Neural cell (in vitro differentiated cells): Measurements from ENCODE around the gene PTPN18. TPM values are rescaled to one million over a fixed set of nuclear protein-coding genes. Genes with fewer than 3 reads are reported as not detected.

Source experiments
- H2AFZ ChIP-seq: fragments of 200-600, 300-800 bp; sonication (generic), shearing (Covaris generic); 2 replicates; pipeline ENCODE4 v1.6.0; 2014; ENCODE audit warnings: low read depth, mild to moderate bottlenecking, antibody characterized with exemption, low read length, moderate library complexity
- H3F3A ChIP-seq: fragments of 200-600 bp; shearing (Covaris generic); 2 replicates; pipeline ENCODE4 v1.6.1; 2016; ENCODE audit warnings: mild to moderate bottlenecking, moderate library complexity, mixed read lengths, antibody characterized with exemption, low read length; ENCODE audit not compliant: insufficient read depth, poor library complexity, severe bottlenecking
- H3K27ac ChIP-seq: fragments of 200-600, 300-800 bp; sonication (generic), shearing (Covaris generic); 2 replicates; pipeline ENCODE4 v1.5.1; 2014; ENCODE audit warnings: mild to moderate bottlenecking, low read length, moderate library complexity
- H3K27me3 ChIP-seq: fragments of 300-800, 200-600 bp; sonication (generic), shearing (Covaris generic); 2 replicates; pipeline ENCODE4 v1.6.0; 2014; ENCODE audit warnings: mild to moderate bottlenecking, low read depth, low read length, moderate library complexity; ENCODE audit not compliant: insufficient read depth
- H3K36me3 ChIP-seq: fragments of 300-800, 200-600 bp; sonication (generic), shearing (Covaris generic); 2 replicates; pipeline ENCODE4 v1.5.1; 2014; ENCODE audit warnings: mild to moderate bottlenecking, antibody characterized with exemption, low read length, moderate library complexity; ENCODE audit not compliant: insufficient read depth
- H3K4me2 ChIP-seq: fragments of 300-800, 200-600 bp; sonication (generic), shearing (Covaris generic); 2 replicates; pipeline ENCODE4 v1.6.0; 2014; ENCODE audit warnings: mild to moderate bottlenecking, low read length
- H3K4me3 ChIP-seq: fragments of 300-800, 200-600 bp; sonication (generic), shearing (Covaris generic); 2 replicates; pipeline ENCODE4 v1.5.1; 2014; ENCODE audit warnings: mild to moderate bottlenecking, low read length, moderate library complexity
- H3K79me2 ChIP-seq: fragments of 200-600 bp; shearing (Covaris generic); replicated peaks from 2 replicates; pipeline ENCODE4 v1.6.0; 2014; ENCODE audit warnings: mild to moderate bottlenecking, low read length, moderate library complexity; ENCODE audit not compliant: insufficient read depth
- H3K9ac ChIP-seq: fragments of 300-800, 200-600 bp; sonication (generic), shearing (Covaris generic); 2 replicates; pipeline ENCODE4 v1.6.1; 2016; ENCODE audit warnings: mild to moderate bottlenecking, low read length, mixed read lengths
- H3K9me2 ChIP-seq: fragments of 200-600 bp; shearing (Covaris generic); 2 replicates; pipeline ENCODE4 v1.6.1; 2016; ENCODE audit warnings: mild to moderate bottlenecking, low read length, mixed read lengths; ENCODE audit not compliant: insufficient read depth
- H3K9me3 ChIP-seq: fragments of 200-600, 300-800 bp; sonication (generic), shearing (Covaris generic); 2 replicates; pipeline ENCODE4 v1.6.1; 2016; ENCODE audit warnings: mild to moderate bottlenecking, mixed run types, low read length, moderate library complexity, mixed read lengths
- H4K20me1 ChIP-seq: fragments of 200-600 bp; shearing (Covaris generic); 2 replicates; pipeline ENCODE4 v1.6.1; 2016; ENCODE audit warnings: mild to moderate bottlenecking, mixed run types; ENCODE audit not compliant: insufficient read depth
- EP300 ChIP-seq: fragments of 450-650 bp; conservative IDR thresholded peaks from 2 replicates; pipeline ENCODE4 v1.6.1; 2014; ENCODE audit warnings: antibody characterized with exemption, mild to moderate bottlenecking, moderate library complexity; ENCODE audit not compliant: poor library complexity, severe bottlenecking
- EZH2 ChIP-seq: fragments of 200-600, 300-800 bp; shearing (Covaris generic), sonication (generic); IDR thresholded peaks from 2 replicates; pipeline ENCODE4 v1.6.1; 2014; ENCODE audit warnings: antibody characterized with exemption, low read length, borderline replicate concordance, mild to moderate bottlenecking; ENCODE audit not compliant: insufficient read depth, poor library complexity, severe bottlenecking
- MXI1 ChIP-seq: fragments of 450-650 bp; conservative IDR thresholded peaks from 2 replicates; pipeline ENCODE4 v1.6.1; 2014; ENCODE audit warnings: antibody characterized with exemption, mild to moderate bottlenecking; ENCODE audit not compliant: poor library complexity, severe bottlenecking
- POLR2AphosphoS5 ChIP-seq: IDR thresholded peaks from 2 replicates; pipeline ENCODE4 v1.6.1; 2012
- RAD21 ChIP-seq: fragments of 450-650 bp; conservative IDR thresholded peaks from 2 replicates; pipeline ENCODE4 v1.6.1; 2014; ENCODE audit warnings: antibody characterized with exemption, mild to moderate bottlenecking, moderate library complexity
- SMC3 ChIP-seq: fragments of 450-650 bp; conservative IDR thresholded peaks from 2 replicates; pipeline ENCODE4 v1.6.1; 2014; ENCODE audit warnings: antibody characterized with exemption, mild to moderate bottlenecking, moderate library complexity; ENCODE audit not compliant: poor library complexity
- TAF1 ChIP-seq: IDR thresholded peaks from 2 replicates; pipeline ENCODE4 v1.6.1; 2012; ENCODE audit warnings: low read depth
- polyA plus RNA-seq: library from polyadenylated mRNA; depleted of rRNA; stranded (reverse); fragments of >200 nt; gene quantifications from 2 replicates; pipeline ENCODE4 v1.2.3, GENCODE V29; 2014
- TF ChIP-seq, protein P1 (sequence below): IDR thresholded peaks from 2 replicates; pipeline ENCODE4 v1.6.1; 2012; ENCODE audit warnings: borderline replicate concordance
- TF ChIP-seq, protein P2 (sequence below): fragments of 450-650 bp; IDR thresholded peaks from 2 replicates; pipeline ENCODE4 v1.5.1; 2014; ENCODE audit warnings: antibody characterized with exemption, mild to moderate bottlenecking, moderate library complexity; ENCODE audit not compliant: poor library complexity, severe bottlenecking

PTPN18 gene
- polyA plus RNA-seq, 1 donor from 2014 or later = 13.3 TPM

DNA sequence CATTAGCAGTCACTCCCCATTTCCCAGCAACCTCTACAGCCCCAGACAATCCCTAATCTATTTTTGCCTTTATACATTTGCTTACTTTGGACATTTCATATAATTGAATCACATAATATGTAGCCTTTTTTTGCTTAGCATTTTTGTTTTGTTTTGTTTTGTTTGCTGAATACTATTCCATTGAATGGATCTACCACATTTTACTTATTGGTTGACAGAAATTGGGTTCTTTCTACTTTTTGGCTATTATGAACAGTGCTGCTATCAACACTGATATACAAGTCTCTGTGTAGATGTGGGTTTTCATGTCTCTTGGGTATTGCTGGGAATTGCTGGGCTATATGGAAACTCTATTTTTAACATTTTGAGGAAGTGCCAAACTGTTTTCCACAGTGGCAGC, 7.6 kb downstream of the PTPN18 start:
- Histone ChIP-seq H3K9me2 (no peaks in the 10 kb centered on the region), H3K36me3 (no peaks in the 10 kb centered on the region), H4K20me1 (no peaks in the 10 kb centered on the region), H3F3A (no peaks in the 10 kb centered on the region), H3K4me3 (no peak overlapping the region), H2AFZ (no peak overlapping the region), H3K9ac (no peak overlapping the region), H3K27ac (no peak overlapping the region), H3K4me2 (no peak overlapping the region), H3K9me3 (no peaks in the 10 kb centered on the region), H3K27me3 (no peaks in the 10 kb centered on the region), H3K79me2 (no peaks in the 10 kb centered on the region)
- no peak for TF ChIP-seq SMC3
- TF ChIP-seq, protein P1, sequence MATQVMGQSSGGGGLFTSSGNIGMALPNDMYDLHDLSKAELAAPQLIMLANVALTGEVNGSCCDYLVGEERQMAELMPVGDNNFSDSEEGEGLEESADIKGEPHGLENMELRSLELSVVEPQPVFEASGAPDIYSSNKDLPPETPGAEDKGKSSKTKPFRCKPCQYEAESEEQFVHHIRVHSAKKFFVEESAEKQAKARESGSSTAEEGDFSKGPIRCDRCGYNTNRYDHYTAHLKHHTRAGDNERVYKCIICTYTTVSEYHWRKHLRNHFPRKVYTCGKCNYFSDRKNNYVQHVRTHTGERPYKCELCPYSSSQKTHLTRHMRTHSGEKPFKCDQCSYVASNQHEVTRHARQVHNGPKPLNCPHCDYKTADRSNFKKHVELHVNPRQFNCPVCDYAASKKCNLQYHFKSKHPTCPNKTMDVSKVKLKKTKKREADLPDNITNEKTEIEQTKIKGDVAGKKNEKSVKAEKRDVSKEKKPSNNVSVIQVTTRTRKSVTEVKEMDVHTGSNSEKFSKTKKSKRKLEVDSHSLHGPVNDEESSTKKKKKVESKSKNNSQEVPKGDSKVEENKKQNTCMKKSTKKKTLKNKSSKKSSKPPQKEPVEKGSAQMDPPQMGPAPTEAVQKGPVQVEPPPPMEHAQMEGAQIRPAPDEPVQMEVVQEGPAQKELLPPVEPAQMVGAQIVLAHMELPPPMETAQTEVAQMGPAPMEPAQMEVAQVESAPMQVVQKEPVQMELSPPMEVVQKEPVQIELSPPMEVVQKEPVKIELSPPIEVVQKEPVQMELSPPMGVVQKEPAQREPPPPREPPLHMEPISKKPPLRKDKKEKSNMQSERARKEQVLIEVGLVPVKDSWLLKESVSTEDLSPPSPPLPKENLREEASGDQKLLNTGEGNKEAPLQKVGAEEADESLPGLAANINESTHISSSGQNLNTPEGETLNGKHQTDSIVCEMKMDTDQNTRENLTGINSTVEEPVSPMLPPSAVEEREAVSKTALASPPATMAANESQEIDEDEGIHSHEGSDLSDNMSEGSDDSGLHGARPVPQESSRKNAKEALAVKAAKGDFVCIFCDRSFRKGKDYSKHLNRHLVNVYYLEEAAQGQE = no peak
- TF ChIP-seq, protein P2, sequence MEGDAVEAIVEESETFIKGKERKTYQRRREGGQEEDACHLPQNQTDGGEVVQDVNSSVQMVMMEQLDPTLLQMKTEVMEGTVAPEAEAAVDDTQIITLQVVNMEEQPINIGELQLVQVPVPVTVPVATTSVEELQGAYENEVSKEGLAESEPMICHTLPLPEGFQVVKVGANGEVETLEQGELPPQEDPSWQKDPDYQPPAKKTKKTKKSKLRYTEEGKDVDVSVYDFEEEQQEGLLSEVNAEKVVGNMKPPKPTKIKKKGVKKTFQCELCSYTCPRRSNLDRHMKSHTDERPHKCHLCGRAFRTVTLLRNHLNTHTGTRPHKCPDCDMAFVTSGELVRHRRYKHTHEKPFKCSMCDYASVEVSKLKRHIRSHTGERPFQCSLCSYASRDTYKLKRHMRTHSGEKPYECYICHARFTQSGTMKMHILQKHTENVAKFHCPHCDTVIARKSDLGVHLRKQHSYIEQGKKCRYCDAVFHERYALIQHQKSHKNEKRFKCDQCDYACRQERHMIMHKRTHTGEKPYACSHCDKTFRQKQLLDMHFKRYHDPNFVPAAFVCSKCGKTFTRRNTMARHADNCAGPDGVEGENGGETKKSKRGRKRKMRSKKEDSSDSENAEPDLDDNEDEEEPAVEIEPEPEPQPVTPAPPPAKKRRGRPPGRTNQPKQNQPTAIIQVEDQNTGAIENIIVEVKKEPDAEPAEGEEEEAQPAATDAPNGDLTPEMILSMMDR = no peak
- no peak for TF ChIP-seq MXI1
- no peak for TF ChIP-seq POLR2AphosphoS5
- no peak for TF ChIP-seq RAD21
- no peak for TF ChIP-seq EP300
- no peak for TF ChIP-seq EZH2
- TF ChIP-seq TAF1 = no peak

DNA sequence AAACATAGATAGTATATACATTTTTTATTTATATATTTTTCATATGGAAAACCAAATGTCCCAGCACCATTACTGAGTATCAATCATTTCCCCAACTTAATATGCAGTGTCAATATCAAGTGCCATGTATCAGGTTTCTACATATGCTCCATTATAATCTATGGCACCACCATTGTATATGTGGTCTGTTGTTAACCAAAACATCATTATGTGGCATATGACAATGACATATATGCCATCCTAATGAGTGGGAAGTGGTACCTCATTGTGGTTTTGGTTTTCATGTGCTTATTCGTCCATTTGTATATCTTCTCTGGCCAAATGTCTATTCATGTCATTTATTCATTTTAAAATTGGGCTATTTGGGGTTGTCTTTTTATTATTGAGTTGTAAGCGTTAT, 9.2 kb downstream of the PTPN18 start:
- H3K27me3 ChIP-seq = no peaks in the 10 kb centered on the region
- no peaks in the 10 kb centered on the region for H3K79me2 ChIP-seq
- no peaks in the 10 kb centered on the region for H4K20me1 ChIP-seq
- H3K9me2 ChIP-seq = no peaks in the 10 kb centered on the region
- H2AFZ ChIP-seq = no peak overlapping the region
- no peaks in the 10 kb centered on the region for H3K9me3 ChIP-seq
- no peaks in the 10 kb centered on the region for H3F3A ChIP-seq
- TF ChIP-seq RAD21 = no peak
- TF ChIP-seq TAF1 = no peak
- no peak for TF ChIP-seq EZH2
- TF ChIP-seq, protein P2 = no peak
- TF ChIP-seq EP300 = no peak
- no peak overlapping the region for H3K9ac ChIP-seq
- no peak overlapping the region for H3K4me3 ChIP-seq
- no peak overlapping the region for H3K27ac ChIP-seq
- no peaks in the 10 kb centered on the region for H3K36me3 ChIP-seq
- no peak overlapping the region for H3K4me2 ChIP-seq
